K562 treated with DMSO at 1 percent for 4 hours (cell line): ENCODE measurements around the gene SUPT5H. TPM values are rescaled to one million over a fixed set of nuclear protein-coding genes. Genes with fewer than 3 reads are reported as not detected.

Source experiments
- total RNA-seq: library from RNA; unstranded; fragments of 300-600 nt; gene quantifications from 2 replicates; pipeline ENCODE4 v1.2.3, GENCODE V29; 2022; ENCODE audit not compliant: insufficient read depth

SUPT5H gene
- 106 and 123 TPM in 2 replicates for total RNA-seq

GRCh38 chr19:39445196-39446111 is at the start of gene SUPT5H:
SUPT5H (plus strand) TSS chr19:39445582; CDS start chr19:39445891, 309 bp downstream.

GRCh38 chr19:39406656-39407409 is 38.5 kb upstream of the SUPT5H start, which contains the start of gene ZFP36:
ZFP36 (plus strand) TSS chr19:39406847; CDS start chr19:39406905, 58 bp downstream.

GRCh38 chr19:39412100-39412866 is 33.1 kb upstream of the SUPT5H start, which contains the start of gene PLEKHG2:
PLEKHG2 (plus strand) TSS chr19:39412669; CDS start chr19:39414087, 1,418 bp downstream.

GRCh38 chr19:39435499-39436349 is 9.7 kb upstream of the SUPT5H start, which contains the start of gene RPS16:
RPS16 (minus strand) TSS chr19:39435949; CDS start chr19:39435895, 54 bp downstream.

GRCh38 chr19:39480337-39481228 is 35.2 kb downstream of the SUPT5H start, which contains the start of gene TIMM50:
TIMM50 (plus strand) TSS chr19:39480838; CDS start chr19:39480854, 16 bp downstream.

GRCh38 chr19:39498798-39499642 is 53.6 kb downstream of the SUPT5H start, which contains the start of gene DLL3:
DLL3 (plus strand) TSS chr19:39498947; CDS start chr19:39498975, 28 bp downstream.

GRCh38 chr19:39514840-39515550 is 69.6 kb downstream of the SUPT5H start, which contains the start of gene SELENOV:
SELENOV (plus strand) TSS chr19:39515139; CDS start chr19:39515213, 74 bp downstream.

Other genes with a start within 250 kb of the SUPT5H start
- not detected in 2 replicates for gene NCCRP1, start 248.6 kb upstream of the SUPT5H start, total RNA-seq
- not detected in 2 replicates for gene SYCN, start 241.3 kb upstream of the SUPT5H start, total RNA-seq
- not detected in 2 replicates for gene IFNL3, start 200.6 kb upstream of the SUPT5H start, total RNA-seq
- not detected in 2 replicates for gene IFNL4, start 196.7 kb upstream of the SUPT5H start, total RNA-seq
- gene IFNL2, start 177.2 kb upstream of the SUPT5H start, total RNA-seq, result not detected in 2 replicates
- gene IFNL1, start 149.2 kb upstream of the SUPT5H start, total RNA-seq, result not detected in 2 replicates
- gene LRFN1, start 124.7 kb upstream of the SUPT5H start, total RNA-seq, result 4.1 and 6.5 TPM in 2 replicates
- 94.0 and 163 TPM in 2 replicates for gene GMFG, start 109.5 kb upstream of the SUPT5H start, total RNA-seq
- 89.5 and 108 TPM in 2 replicates for gene SAMD4B, start 103.2 kb upstream of the SUPT5H start, total RNA-seq
- gene PAF1, start 54.5 kb upstream of the SUPT5H start, total RNA-seq, result 35.4 and 44.9 TPM in 2 replicates
- gene MED29, start 54.2 kb upstream of the SUPT5H start, total RNA-seq, result 16.7 and 17.5 TPM in 2 replicates
- gene ZFP36, start 38.7 kb upstream of the SUPT5H start, total RNA-seq, result 20.2 and 24.1 TPM in 2 replicates
- gene PLEKHG2, start 32.9 kb upstream of the SUPT5H start, total RNA-seq, result 4.4 and 20.7 TPM in 2 replicates
- gene RPS16, start 9.6 kb upstream of the SUPT5H start, total RNA-seq, result 9,929 and 11,096 TPM in 2 replicates
- 111 and 116 TPM in 2 replicates for gene TIMM50, start 35.3 kb downstream of the SUPT5H start, total RNA-seq
- 0.81 TPM in 1 of 2 replicates, not detected in the other for gene DLL3, start 53.4 kb downstream of the SUPT5H start, total RNA-seq
- not detected in 2 replicates for gene SELENOV, start 69.6 kb downstream of the SUPT5H start, total RNA-seq
- gene EID2B, start 87.3 kb downstream of the SUPT5H start, total RNA-seq, result 5.0 and 31.6 TPM in 2 replicates
- 16.5 and 18.2 TPM in 2 replicates for gene EID2, start 94.6 kb downstream of the SUPT5H start, total RNA-seq
- gene LGALS13, start 156.9 kb downstream of the SUPT5H start, total RNA-seq, result 6.6 TPM in 1 of 2 replicates, not detected in the other
- gene LGALS16, start 210.3 kb downstream of the SUPT5H start, total RNA-seq, result not detected in 2 replicates